GM18505 (cell line): ENCODE measurements around the gene CDH4.
"Not testable (repeated sequence)": the region's sequence is repeated elsewhere in the genome, so short reads cannot be mapped to it uniquely, and the experiment has no call there.

Experiments
- ATAC-seq: cut with Tn5 transposase; IDR thresholded peaks from one replicate; pipeline ENCODE4 v1.9.1; 2021; ENCODE audit not compliant: unreplicated experiment
- POLR2A ChIP-seq: IDR thresholded peaks from 4 replicates; pipeline ENCODE4 v1.6.1; 2011; ENCODE audit warnings: borderline replicate concordance; ENCODE audit not compliant: insufficient read depth, insufficient read length; ENCODE audit errors: extremely low read depth

CDH4 gene

DNA sequence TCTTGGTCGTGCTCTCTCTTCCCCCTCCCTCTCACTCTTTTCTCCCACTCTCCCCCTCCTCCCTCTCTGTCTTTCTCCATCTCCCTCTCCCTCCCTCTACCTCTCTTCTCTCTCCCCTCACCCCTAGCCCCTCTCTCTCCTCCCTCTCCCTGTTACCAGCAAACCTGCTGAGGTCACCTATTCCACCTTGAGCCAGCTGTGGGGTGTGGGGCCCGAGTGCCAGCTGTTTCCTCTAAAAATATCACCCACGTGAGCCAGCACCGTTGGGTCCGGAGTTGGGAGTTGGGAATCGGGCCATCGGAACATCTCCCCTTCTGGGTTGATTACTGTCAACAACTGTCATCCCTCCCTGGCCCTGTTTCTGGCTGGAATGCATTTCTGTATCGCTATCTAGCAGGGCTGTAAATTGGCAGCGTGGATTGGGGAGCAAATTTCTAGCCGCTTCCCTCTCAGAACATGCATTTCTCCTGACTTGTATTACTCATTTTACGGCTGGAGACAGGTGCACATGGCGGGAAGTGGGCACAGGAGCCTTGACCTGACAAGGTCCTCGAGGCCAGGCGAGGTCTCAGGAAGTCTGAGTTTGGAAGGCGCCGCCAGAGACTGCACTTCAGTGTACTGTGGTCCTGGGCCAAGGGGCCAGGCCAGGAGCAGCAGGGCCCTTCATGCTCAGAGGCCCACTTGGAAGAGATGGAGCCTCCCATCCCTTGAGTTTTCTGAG lies 165.3 kb downstream of the CDH4 start:
- no peak for TF ChIP-seq POLR2A
- ATAC-seq, result no peak

DNA sequence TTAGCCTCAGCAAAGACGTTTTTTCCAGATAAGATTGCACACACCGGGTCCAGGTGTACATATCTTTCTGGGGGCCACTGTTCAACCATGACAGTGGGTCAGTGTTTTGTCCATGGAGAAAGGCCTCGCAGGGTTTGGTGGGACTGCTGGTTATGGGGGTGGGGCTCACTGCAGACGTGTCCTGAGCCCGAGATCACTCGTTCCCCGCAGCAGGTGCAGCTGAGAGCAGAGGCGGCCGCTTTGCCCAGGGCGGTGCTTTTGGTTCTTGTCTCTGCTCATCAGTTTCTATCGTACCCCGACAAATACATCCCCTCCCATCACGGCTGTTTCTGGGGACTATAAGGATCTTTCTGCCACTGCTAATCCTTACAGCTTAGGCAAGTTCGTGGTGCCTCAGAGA lies 166.9 kb downstream of the CDH4 start:
- no peak for ATAC-seq
- no peak for TF ChIP-seq POLR2A

DNA sequence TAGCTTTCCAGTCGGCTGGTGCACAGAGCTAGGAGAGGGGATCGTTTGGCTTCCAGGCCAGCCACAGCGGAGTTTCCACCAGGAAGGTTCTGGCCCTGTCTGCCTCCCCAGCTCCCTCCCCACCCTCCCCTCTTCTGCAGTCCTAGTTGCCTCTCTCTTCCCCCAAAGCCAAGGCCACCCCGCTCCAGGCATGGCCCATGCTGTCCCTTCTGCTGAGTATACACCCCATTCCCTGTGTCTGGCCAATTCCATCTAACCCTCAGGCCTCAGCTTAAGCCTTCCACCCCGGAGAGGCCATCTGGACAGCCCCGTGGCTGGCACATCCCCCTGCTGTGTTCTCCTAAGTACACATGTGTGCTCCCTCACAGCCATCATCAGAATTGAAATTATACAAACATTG lies 167.4 kb downstream of the CDH4 start:
- no peak for ATAC-seq
- TF ChIP-seq POLR2A, result no peak

DNA sequence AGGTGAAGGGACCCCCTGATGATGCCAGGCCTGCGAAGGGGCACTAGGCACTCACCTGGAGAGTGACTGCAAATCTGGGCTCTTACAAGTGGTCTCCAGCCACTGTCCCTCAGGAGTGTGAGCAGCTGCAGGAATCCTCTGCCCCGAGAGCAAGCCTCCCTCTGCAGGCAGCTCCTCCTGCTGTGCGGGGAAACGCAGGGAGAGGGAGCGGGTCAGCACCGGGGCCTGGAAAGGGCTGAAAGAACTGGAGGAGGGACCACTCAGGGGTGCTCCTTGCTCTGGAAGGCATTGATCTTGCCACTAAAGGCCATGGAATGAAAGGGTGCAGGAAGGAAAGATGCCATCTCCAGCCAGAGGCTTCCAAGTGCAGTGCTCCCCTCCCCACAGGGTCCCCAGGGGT lies 168.0 kb downstream of the CDH4 start:
- no peak for TF ChIP-seq POLR2A
- ATAC-seq, result no peak

DNA sequence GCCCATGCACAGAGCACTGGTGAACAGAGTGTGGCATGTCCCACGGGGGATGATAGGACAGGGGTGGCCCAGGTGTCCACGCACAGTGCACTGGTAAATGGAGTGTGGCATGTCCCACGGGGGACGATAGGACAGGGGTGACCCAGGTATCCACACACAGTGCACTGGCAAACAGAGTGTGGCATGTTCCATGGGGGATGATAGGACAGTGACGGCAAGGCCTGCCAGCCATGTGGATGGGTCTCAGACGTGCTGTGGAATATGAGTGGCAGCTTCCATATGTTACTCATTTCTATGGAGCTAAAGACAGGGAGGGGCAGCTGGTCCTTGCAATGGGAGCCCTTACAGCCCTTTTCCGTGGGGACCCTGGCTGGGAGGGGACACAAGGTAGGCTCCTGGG lies 168.7 kb downstream of the CDH4 start:
- TF ChIP-seq POLR2A, result no peak
- ATAC-seq, result no peak

DNA sequence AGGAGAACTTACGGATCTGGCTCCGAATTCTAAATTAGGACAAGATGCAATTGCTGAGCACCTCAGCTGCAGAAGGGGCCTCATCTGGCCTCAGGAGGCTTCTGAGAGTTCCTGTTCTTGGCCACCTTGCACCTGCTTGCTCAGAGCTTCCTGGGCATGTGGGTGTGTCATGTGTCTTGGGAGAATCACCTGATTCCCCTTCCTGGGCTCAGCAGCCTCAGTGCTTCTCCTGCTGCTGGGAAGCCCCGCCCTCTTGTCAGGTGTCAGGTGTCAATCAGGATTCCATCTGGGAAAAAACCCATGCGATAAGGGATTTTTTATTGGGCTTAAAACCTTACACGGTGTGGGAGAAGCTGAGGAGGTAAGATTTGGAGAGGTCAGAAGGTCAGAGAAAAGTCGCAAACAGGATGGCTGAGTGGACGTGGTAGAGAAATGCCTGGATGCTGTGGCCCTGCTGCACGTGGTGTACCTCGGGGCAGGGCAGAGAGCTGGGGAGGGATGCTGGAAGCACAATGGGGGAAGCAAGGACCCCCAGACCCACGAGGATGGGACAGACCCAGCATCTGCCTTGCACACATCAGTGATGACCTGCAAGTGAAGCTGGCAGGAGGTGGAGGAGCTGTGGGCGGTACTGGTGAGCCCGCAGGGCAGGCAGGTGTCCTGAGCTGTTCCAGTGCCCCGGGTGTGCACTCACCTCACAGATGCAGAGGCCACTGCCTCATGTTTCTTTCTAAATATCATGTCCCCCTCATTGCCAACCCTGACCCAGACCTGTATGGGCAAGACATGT lies 170.8 kb downstream of the CDH4 start:
- ATAC-seq, result no peak

DNA sequence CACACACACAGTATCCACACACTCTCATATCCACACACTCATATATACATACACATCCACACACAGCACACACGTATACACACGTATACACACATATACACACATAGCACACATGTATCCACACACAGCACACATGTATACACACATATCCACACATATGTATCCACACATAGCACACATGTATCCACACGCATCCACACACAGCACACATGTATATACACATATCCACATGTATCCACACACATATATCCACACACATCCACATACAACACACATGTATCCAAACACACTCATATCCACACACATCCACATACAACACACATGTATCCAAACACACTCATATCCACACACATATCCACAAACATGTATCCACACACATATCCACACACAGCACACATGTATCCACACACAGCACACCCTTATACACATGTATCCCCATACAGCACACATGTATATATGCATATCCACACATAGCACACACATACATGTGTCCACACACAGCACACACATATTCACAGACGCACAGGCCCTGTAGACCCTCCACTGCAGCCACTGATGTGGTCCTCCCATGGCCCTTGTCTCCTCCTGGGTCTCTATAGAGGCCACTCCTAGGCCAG lies 172.1 kb downstream of the CDH4 start:
- ATAC-seq, result no peak
- no peak for TF ChIP-seq POLR2A

More for the DNA sequence above, 170.8 kb downstream of the CDH4 start:
- TF ChIP-seq POLR2A, result no peak

DNA sequence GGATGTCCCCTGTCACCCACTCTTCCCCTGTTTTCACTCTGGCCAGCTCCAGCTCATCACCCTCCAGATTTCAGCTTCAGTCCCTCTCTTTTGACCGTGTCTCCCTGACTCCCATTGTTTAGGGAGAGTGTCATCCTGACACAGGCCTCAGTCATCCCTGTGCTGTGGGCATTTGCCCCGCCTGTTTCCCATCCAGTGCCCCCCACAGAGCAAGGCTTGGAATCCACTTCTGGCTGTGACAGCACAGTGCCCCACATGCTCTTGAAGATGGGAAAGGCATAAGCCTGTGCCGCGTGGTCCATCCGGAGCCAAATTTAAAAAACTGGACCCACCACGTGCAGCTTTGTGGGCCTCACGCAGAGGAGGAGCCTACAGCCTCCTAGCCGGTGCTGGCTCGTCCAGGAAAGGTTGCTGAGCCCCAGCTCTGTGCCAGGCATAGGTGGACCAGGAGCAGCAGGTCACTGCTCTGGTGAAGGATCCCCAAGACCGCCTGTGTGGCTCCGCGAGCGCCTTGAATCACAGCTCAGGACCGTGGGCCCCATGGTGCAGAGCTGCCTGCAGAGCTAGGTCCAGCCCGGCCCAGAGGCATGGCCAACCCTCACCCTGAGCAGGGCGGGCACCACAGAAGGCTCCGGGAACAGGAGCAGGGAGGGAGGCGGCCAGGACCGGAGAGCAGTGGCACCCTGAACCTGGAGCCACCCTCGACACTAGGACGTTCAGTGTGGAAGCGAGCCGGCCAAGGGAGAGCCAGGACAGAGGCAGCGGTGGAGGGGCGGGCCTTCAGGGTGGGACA lies 172.8 kb downstream of the CDH4 start:
- TF ChIP-seq POLR2A, result no peak
- ATAC-seq, result no peak

DNA sequence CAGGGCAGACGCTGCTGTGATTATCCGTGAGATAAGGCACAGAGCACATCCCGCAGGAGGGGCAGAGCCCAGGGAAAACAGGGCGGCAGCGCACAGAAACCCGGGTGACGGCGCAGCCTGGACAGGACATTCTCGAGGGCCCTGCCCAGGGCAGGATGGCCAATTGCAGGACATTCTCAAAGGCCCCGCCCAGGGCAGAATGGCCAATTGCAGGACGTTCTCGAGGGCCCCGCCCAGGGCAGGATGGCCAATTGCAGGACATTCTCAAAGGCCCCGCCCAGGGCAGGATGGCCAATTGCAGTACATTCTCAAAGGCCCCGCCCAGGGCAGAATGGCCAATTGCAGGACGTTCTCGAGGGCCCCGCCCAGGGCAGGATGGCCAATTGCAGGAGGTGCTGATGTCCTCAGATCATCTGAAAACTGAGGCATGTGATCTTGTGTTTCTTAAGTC lies 173.5 kb downstream of the CDH4 start:
- ATAC-seq, result not testable (repeated sequence)

DNA sequence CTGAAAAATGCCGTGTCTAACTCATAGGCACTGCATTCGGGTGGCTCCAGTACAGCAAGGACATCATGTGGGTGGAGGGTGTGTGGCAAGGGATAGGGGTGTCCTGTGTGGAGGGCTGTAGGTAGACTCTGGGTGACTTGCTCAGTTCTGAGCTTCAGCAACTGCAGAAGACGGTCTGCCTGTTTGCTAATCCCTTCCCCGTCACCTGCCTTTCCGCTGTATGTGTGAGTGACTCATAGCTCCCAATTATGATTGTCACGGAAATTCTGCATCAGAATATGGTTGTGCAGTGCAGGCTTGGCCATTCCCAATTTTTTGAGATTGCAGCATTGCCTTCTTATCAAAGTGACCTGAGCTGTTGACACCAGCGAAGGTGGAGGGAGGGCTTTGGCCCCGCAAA lies 174.3 kb downstream of the CDH4 start:
- ATAC-seq, result no peak
- no peak for TF ChIP-seq POLR2A

DNA sequence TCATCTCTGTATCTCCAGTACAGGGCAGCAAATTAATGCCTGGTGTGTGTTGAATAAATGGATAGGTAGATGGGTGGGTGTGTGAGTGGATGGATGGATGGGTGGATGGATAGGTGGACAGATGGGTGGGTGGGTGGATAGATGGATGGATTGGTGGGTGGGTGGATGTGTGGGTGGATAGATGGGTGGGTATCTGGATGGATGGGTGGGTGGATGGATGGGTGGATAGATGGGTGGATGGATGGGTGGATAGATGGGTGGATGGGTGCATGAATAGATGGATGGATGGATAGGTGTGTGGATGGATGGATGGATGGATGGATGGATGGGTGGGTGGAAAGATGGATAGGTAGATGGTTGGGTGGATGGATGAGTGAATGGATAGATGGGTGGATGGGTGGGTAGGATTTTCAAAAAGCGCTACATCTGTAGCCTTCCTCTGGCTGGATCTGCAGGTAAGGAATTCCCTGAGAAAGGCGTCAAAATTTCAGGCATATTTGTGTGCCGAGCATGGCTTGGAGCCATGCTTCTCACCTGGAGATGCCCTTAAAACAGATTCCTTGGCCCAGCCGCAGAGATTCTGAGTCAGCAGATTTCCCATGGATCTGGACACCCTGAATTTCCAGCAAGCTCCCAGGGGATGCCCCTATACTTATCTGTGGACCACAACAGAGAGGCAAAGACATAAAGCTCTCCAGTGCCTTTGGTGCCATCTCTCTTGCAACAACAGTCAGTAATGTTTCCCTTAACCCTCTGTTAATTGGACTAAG lies 177.6 kb downstream of the CDH4 start:
- TF ChIP-seq POLR2A, result no peak
- no peak for ATAC-seq

DNA sequence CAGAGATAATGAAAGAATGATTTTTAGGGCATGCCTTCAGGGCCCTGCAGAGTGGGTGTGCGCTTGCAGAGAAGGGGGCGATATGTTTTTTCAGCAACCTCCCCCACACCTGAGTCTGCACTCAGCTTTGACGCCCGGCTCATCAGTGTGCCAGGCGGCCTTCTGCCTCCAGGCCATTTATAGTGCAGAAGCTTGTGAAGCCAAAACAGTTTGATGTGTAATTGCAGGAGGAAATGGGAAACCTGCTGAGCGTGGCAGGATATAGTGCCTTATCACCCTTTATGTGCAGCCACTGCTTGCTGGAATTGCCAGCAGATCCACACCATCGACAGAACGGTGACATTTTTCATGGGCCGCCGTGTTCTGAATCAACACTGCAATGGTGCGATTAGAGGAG lies 178.2 kb downstream of the CDH4 start:
- no peak for ATAC-seq
- no peak for TF ChIP-seq POLR2A
